ENCODE data around the gene PLPP4. TPM values are rescaled to one million over a fixed set of nuclear protein-coding genes. Genes with fewer than 3 reads are reported as not detected.

The PLPP4 gene
- total RNA-seq, 1 donor from 2014 or later, result not detected

- Mint-ChIP-seq H3K36me3 (no peaks in the 10 kb centered on the region), H3K4me1 (peaks cover 21% of the 10 kb centered on the region), H3K4me3 (no peak overlapping the region), H3K27ac (no peak overlapping the region), H3K27me3 (ENCODE audit: insufficient read depth, low read depth) (peaks cover 10% of the 10 kb centered on the region), H3K9me3 (no peaks in the 10 kb centered on the region)
- H3K27ac ChIP-seq, result no peak overlapping the region
- no peaks in the 10 kb centered on the region for H3K36me3 ChIP-seq
- H3K4me2 ChIP-seq, result no peak overlapping the region
- no peaks in the 10 kb centered on the region for H3K79me2 ChIP-seq (ENCODE audit: low read depth)
- H3K4me3 ChIP-seq, result no peak overlapping the region
- no peak for DNase-seq (ENCODE audit: low spot score)
- no peaks in the 10 kb centered on the region for H4K20me1 ChIP-seq (ENCODE audit: low read depth)
- TF ChIP-seq, protein P1, sequence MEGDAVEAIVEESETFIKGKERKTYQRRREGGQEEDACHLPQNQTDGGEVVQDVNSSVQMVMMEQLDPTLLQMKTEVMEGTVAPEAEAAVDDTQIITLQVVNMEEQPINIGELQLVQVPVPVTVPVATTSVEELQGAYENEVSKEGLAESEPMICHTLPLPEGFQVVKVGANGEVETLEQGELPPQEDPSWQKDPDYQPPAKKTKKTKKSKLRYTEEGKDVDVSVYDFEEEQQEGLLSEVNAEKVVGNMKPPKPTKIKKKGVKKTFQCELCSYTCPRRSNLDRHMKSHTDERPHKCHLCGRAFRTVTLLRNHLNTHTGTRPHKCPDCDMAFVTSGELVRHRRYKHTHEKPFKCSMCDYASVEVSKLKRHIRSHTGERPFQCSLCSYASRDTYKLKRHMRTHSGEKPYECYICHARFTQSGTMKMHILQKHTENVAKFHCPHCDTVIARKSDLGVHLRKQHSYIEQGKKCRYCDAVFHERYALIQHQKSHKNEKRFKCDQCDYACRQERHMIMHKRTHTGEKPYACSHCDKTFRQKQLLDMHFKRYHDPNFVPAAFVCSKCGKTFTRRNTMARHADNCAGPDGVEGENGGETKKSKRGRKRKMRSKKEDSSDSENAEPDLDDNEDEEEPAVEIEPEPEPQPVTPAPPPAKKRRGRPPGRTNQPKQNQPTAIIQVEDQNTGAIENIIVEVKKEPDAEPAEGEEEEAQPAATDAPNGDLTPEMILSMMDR (IDR thresholded peaks at IDR 0.05), result no peak
- TF ChIP-seq EZH2 (IDR thresholded peaks at IDR 0.05) (no peak), EZH2phosphoT487 (IDR thresholded peaks at IDR 0.05) (no peak)
- no peak overlapping the region for H3K9ac ChIP-seq
- no peaks in the 10 kb centered on the region for H3K4me1 ChIP-seq
- H3K9me3 ChIP-seq (ENCODE audit: low read depth), result no peaks in the 10 kb centered on the region
- no peaks in the 10 kb centered on the region for H3K27me3 ChIP-seq
- H2AFZ ChIP-seq (replicated peaks), result no peak overlapping the region
- no peaks in the 10 kb centered on the region for H3F3A ChIP-seq (ENCODE audit: low read depth)
Measured at GRCh38 chr10:120582753-120583152, 125.7 kb downstream of the PLPP4 start.

DNA sequence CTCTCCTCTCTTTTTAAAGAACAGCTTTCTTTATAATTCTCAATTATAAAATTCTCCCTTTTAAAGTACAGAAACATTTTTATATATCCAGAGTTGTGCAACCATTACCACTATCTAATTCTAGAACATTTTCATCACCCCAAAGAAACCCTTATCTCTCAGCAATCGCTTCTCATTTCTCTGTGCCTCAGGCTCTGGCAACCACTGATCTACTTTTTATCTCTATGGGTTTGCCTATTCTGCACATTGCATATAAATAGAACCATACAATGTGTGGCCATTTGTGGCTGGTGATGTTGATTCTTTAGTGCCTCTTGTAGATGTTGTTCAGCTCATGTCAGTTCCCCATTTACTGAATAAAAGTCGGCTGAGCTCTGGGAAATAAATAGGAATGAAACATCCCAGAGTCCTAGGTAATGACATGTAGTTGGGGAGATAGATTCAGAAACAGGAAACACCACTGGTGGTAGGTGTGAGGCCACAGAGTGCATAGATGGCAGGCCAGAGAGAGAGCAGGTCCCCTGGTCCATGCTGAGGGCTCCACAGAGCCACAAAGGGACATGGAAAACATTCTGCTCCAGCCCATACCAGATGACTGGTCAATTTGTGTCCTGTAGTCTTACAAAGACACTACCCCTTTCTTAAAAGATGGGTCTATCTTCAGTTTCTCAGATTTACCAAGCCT, 126.5 kb downstream of the PLPP4 start:
- H3K36me3 Mint-ChIP-seq, result no peaks in the 10 kb centered on the region
- no peaks in the 10 kb centered on the region for H3F3A ChIP-seq (ENCODE audit: low read depth)
- no peaks in the 10 kb centered on the region for H4K20me1 ChIP-seq (ENCODE audit: low read depth)
- H3K4me1 ChIP-seq, result no peaks in the 10 kb centered on the region
- H3K27me3 Mint-ChIP-seq (ENCODE audit: insufficient read depth, low read depth), result peaks cover 10% of the 10 kb centered on the region
- no peak overlapping the region for H3K27ac ChIP-seq
- H3K9me3 ChIP-seq (ENCODE audit: low read depth), result no peaks in the 10 kb centered on the region
- H3K9ac ChIP-seq, result no peak overlapping the region
- H3K27ac Mint-ChIP-seq, result no peak overlapping the region
- H3K9me3 Mint-ChIP-seq, result no peaks in the 10 kb centered on the region
- H3K79me2 ChIP-seq (ENCODE audit: low read depth), result no peaks in the 10 kb centered on the region
- H3K4me3 ChIP-seq, result no peak overlapping the region
- no peak overlapping the region for H3K4me3 Mint-ChIP-seq
- H3K27me3 ChIP-seq, result no peaks in the 10 kb centered on the region
- no peak for DNase-seq (ENCODE audit: low spot score)
- H2AFZ ChIP-seq (replicated peaks), result no peak overlapping the region
- TF ChIP-seq, protein P1 (IDR thresholded peaks at IDR 0.05), result no peak
- TF ChIP-seq EZH2 (IDR thresholded peaks at IDR 0.05) (no peak), EZH2phosphoT487 (IDR thresholded peaks at IDR 0.05) (no peak)
- no peak overlapping the region for H3K4me2 ChIP-seq
- peaks cover 19% of the 10 kb centered on the region for H3K4me1 Mint-ChIP-seq
- no peaks in the 10 kb centered on the region for H3K36me3 ChIP-seq

GRCh38 chr10:120584786-120585185, 127.8 kb downstream of the PLPP4 start:
- DNase-seq (ENCODE audit: low spot score), result no peak
- H3K4me2 ChIP-seq, result no peak overlapping the region
- no peaks in the 10 kb centered on the region for H3K27me3 ChIP-seq
- H2AFZ ChIP-seq (replicated peaks), result no peak overlapping the region
- no peaks in the 10 kb centered on the region for H3K79me2 ChIP-seq (ENCODE audit: low read depth)
- no peak overlapping the region for H3K27ac Mint-ChIP-seq
- no peaks in the 10 kb centered on the region for H4K20me1 ChIP-seq (ENCODE audit: low read depth)
- H3K27me3 Mint-ChIP-seq (ENCODE audit: insufficient read depth, low read depth), result peaks cover 10% of the 10 kb centered on the region
- no peak overlapping the region for H3K4me3 ChIP-seq
- no peaks in the 10 kb centered on the region for H3F3A ChIP-seq (ENCODE audit: low read depth)
- H3K4me1 ChIP-seq, result no peaks in the 10 kb centered on the region
- H3K4me3 Mint-ChIP-seq, result no peak overlapping the region
- H3K4me1 Mint-ChIP-seq, result peaks cover 13% of the 10 kb centered on the region
- no peak overlapping the region for H3K9ac ChIP-seq
- no peaks in the 10 kb centered on the region for H3K36me3 Mint-ChIP-seq
- H3K36me3 ChIP-seq, result no peaks in the 10 kb centered on the region
- no peak overlapping the region for H3K27ac ChIP-seq
- TF ChIP-seq, protein P1 (IDR thresholded peaks at IDR 0.05), result no peak
- TF ChIP-seq EZH2phosphoT487 (IDR thresholded peaks at IDR 0.05), result no peak
- no peak for TF ChIP-seq EZH2 (IDR thresholded peaks at IDR 0.05)
- H3K9me3 ChIP-seq (ENCODE audit: low read depth), result no peaks in the 10 kb centered on the region
- H3K9me3 Mint-ChIP-seq, result no peaks in the 10 kb centered on the region
